GM10248 (cell line): Measurements from ENCODE around the gene MICAL2.

ENCODE experiments used
- CTCF ChIA-PET: fragments of 300-600 bp; sonication (Branson Sonifier 250); formaldehyde crosslinking; extraction: SDS; loops from one replicate; lab custom pipeline; 2021; ENCODE audit warnings: antibody characterized with exemption; lab: Yijun Ruan, JAX
- POLR2A ChIA-PET: fragments of 350-650 bp; sonication (Branson Sonifier 250); formaldehyde crosslinking; extraction: SDS; loops from one replicate; lab custom pipeline; 2020; ENCODE audit warnings: antibody characterized with exemption; lab: Yijun Ruan, JAX
- DNase-seq: peaks from one replicate; pipeline ENCODE4 v3.0.0; 2012; ENCODE audit errors: extremely low spot score
- CTCF ChIP-seq: IDR thresholded peaks from 2 replicates; pipeline ENCODE4 v1.5.1; 2012; ENCODE audit warnings: mild to moderate bottlenecking, low read depth; ENCODE audit errors: extremely low read depth, missing control alignments, control extremely low read depth

MICAL2 gene

GRCh38 chr11:12192794-12193514 lies 82.6 kb downstream of the MICAL2 start:
- DNase-seq: no peak
- POLR2A ChIA-PET: no interaction called here
- TF ChIP-seq CTCF: no peak
- CTCF ChIA-PET: interaction anchor here (1.1 to 1.3 kb wide), 3 partner anchors 44 to 146 kb away, joined by 3 to 6 read pairs (median 3); no protein-coding TSS in a partner anchor

GRCh38 chr11:12193515-12194336 lies 83.3 kb downstream of the MICAL2 start:
- no peak for DNase-seq
- POLR2A ChIA-PET: no interaction called here
- no peak for TF ChIP-seq CTCF
- CTCF ChIA-PET: interaction anchor here (0.7 to 1.6 kb wide), 3 partner anchors 9 to 89 kb away, joined by 3 to 4 read pairs (median 3); no protein-coding TSS in a partner anchor

- POLR2A ChIA-PET: no interaction called here
- peak; percentile 46 for DNase-seq
- TF ChIP-seq CTCF: no peak
- CTCF ChIA-PET: interaction anchor here (0.8 to 1.8 kb wide), 8 partner anchors 10 to 148 kb away, joined by 3 to 9 read pairs (median 4); no protein-coding TSS in a partner anchor
Observed at GRCh38 chr11:12195768-12196167, 85.4 kb downstream of the MICAL2 start.

GRCh38 chr11:12196308-12196707 lies 85.9 kb downstream of the MICAL2 start:
- CTCF ChIA-PET: interaction anchor here (1.0 to 1.8 kb wide), 8 partner anchors 10 to 149 kb away, joined by 3 to 9 read pairs (median 4); no protein-coding TSS in a partner anchor
- no peak for TF ChIP-seq CTCF
- no peak for DNase-seq
- POLR2A ChIA-PET: no interaction called here

GRCh38 chr11:12196872-12197271 lies 86.5 kb downstream of the MICAL2 start:
- ChIA-PET POLR2A (no interaction called here), CTCF (interaction anchor here (1.7 to 1.8 kb wide), 3 partner anchors 9 to 24 kb away, joined by 3 to 9 read pairs (median 4); no protein-coding TSS in a partner anchor)
- no peak for DNase-seq
- no peak for TF ChIP-seq CTCF
